Neural cell (in vitro differentiated cells): Measurements from ENCODE around the gene KANK4. TPM values are rescaled to one million over a fixed set of nuclear protein-coding genes. Genes with fewer than 3 reads are reported as not detected.

ENCODE experiments used
- H2AFZ ChIP-seq: fragments of 200-600, 300-800 bp; sonication (generic), shearing (Covaris generic); 2 replicates; pipeline ENCODE4 v1.6.0; 2014; ENCODE audit warnings: low read depth, mild to moderate bottlenecking, antibody characterized with exemption, low read length, moderate library complexity
- H3F3A ChIP-seq: fragments of 200-600 bp; shearing (Covaris generic); 2 replicates; pipeline ENCODE4 v1.6.1; 2016; ENCODE audit warnings: mild to moderate bottlenecking, moderate library complexity, mixed read lengths, antibody characterized with exemption, low read length; ENCODE audit not compliant: insufficient read depth, poor library complexity, severe bottlenecking
- H3K27ac ChIP-seq: fragments of 200-600, 300-800 bp; sonication (generic), shearing (Covaris generic); 2 replicates; pipeline ENCODE4 v1.5.1; 2014; ENCODE audit warnings: mild to moderate bottlenecking, low read length, moderate library complexity
- H3K27me3 ChIP-seq: fragments of 300-800, 200-600 bp; sonication (generic), shearing (Covaris generic); 2 replicates; pipeline ENCODE4 v1.6.0; 2014; ENCODE audit warnings: mild to moderate bottlenecking, low read depth, low read length, moderate library complexity; ENCODE audit not compliant: insufficient read depth
- H3K36me3 ChIP-seq: fragments of 300-800, 200-600 bp; sonication (generic), shearing (Covaris generic); 2 replicates; pipeline ENCODE4 v1.5.1; 2014; ENCODE audit warnings: mild to moderate bottlenecking, antibody characterized with exemption, low read length, moderate library complexity; ENCODE audit not compliant: insufficient read depth
- H3K4me2 ChIP-seq: fragments of 300-800, 200-600 bp; sonication (generic), shearing (Covaris generic); 2 replicates; pipeline ENCODE4 v1.6.0; 2014; ENCODE audit warnings: mild to moderate bottlenecking, low read length
- H3K4me3 ChIP-seq: fragments of 300-800, 200-600 bp; sonication (generic), shearing (Covaris generic); 2 replicates; pipeline ENCODE4 v1.5.1; 2014; ENCODE audit warnings: mild to moderate bottlenecking, low read length, moderate library complexity
- H3K79me2 ChIP-seq: fragments of 200-600 bp; shearing (Covaris generic); replicated peaks from 2 replicates; pipeline ENCODE4 v1.6.0; 2014; ENCODE audit warnings: mild to moderate bottlenecking, low read length, moderate library complexity; ENCODE audit not compliant: insufficient read depth
- H3K9ac ChIP-seq: fragments of 300-800, 200-600 bp; sonication (generic), shearing (Covaris generic); 2 replicates; pipeline ENCODE4 v1.6.1; 2016; ENCODE audit warnings: mild to moderate bottlenecking, low read length, mixed read lengths
- H3K9me2 ChIP-seq: fragments of 200-600 bp; shearing (Covaris generic); 2 replicates; pipeline ENCODE4 v1.6.1; 2016; ENCODE audit warnings: mild to moderate bottlenecking, low read length, mixed read lengths; ENCODE audit not compliant: insufficient read depth
- H3K9me3 ChIP-seq: fragments of 200-600, 300-800 bp; sonication (generic), shearing (Covaris generic); 2 replicates; pipeline ENCODE4 v1.6.1; 2016; ENCODE audit warnings: mild to moderate bottlenecking, mixed run types, low read length, moderate library complexity, mixed read lengths
- H4K20me1 ChIP-seq: fragments of 200-600 bp; shearing (Covaris generic); 2 replicates; pipeline ENCODE4 v1.6.1; 2016; ENCODE audit warnings: mild to moderate bottlenecking, mixed run types; ENCODE audit not compliant: insufficient read depth
- EP300 ChIP-seq: fragments of 450-650 bp; conservative IDR thresholded peaks from 2 replicates; pipeline ENCODE4 v1.6.1; 2014; ENCODE audit warnings: antibody characterized with exemption, mild to moderate bottlenecking, moderate library complexity; ENCODE audit not compliant: poor library complexity, severe bottlenecking
- EZH2 ChIP-seq: fragments of 200-600, 300-800 bp; shearing (Covaris generic), sonication (generic); IDR thresholded peaks from 2 replicates; pipeline ENCODE4 v1.6.1; 2014; ENCODE audit warnings: antibody characterized with exemption, low read length, borderline replicate concordance, mild to moderate bottlenecking; ENCODE audit not compliant: insufficient read depth, poor library complexity, severe bottlenecking
- MXI1 ChIP-seq: fragments of 450-650 bp; conservative IDR thresholded peaks from 2 replicates; pipeline ENCODE4 v1.6.1; 2014; ENCODE audit warnings: antibody characterized with exemption, mild to moderate bottlenecking; ENCODE audit not compliant: poor library complexity, severe bottlenecking
- POLR2AphosphoS5 ChIP-seq: IDR thresholded peaks from 2 replicates; pipeline ENCODE4 v1.6.1; 2012
- RAD21 ChIP-seq: fragments of 450-650 bp; conservative IDR thresholded peaks from 2 replicates; pipeline ENCODE4 v1.6.1; 2014; ENCODE audit warnings: antibody characterized with exemption, mild to moderate bottlenecking, moderate library complexity
- SMC3 ChIP-seq: fragments of 450-650 bp; conservative IDR thresholded peaks from 2 replicates; pipeline ENCODE4 v1.6.1; 2014; ENCODE audit warnings: antibody characterized with exemption, mild to moderate bottlenecking, moderate library complexity; ENCODE audit not compliant: poor library complexity
- TAF1 ChIP-seq: IDR thresholded peaks from 2 replicates; pipeline ENCODE4 v1.6.1; 2012; ENCODE audit warnings: low read depth
- polyA plus RNA-seq: library from polyadenylated mRNA; depleted of rRNA; stranded (reverse); fragments of >200 nt; gene quantifications from 2 replicates; pipeline ENCODE4 v1.2.3, GENCODE V29; 2014
- TF ChIP-seq, protein P1 (sequence below): fragments of 450-650 bp; IDR thresholded peaks from 2 replicates; pipeline ENCODE4 v1.5.1; 2014; ENCODE audit warnings: antibody characterized with exemption, mild to moderate bottlenecking, moderate library complexity; ENCODE audit not compliant: poor library complexity, severe bottlenecking
- TF ChIP-seq, protein P2 (sequence below): IDR thresholded peaks from 2 replicates; pipeline ENCODE4 v1.6.1; 2012; ENCODE audit warnings: borderline replicate concordance

Gene KANK4
- polyA plus RNA-seq, 1 donor from 2014 or later, result 0.25 TPM

DNA sequence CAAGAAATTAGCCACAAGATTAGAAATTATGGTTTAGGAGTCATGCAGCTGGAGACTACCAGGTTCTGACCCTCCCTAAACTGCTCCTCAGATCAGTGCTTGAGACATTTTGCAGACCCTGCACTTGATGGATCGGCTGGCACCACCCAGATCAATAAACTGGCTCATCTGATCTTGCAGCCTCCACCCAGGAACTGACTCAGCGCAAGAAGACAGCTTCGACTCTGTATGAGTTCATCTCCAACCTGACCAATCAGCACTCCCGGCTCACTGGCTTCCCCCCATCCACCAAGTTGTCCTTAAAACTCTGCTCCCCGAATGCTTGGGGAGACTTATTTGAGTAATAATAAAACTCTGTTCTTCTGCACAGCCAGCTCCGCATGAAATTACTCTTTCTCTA, 84.5 kb downstream of the KANK4 start:
- no peaks in the 10 kb centered on the region for H3F3A ChIP-seq
- no peak overlapping the region for H3K9ac ChIP-seq
- H4K20me1 ChIP-seq, result no peaks in the 10 kb centered on the region
- no peaks in the 10 kb centered on the region for H3K9me2 ChIP-seq
- no peaks in the 10 kb centered on the region for H3K79me2 ChIP-seq
- H3K4me2 ChIP-seq, result no peak overlapping the region
- no peaks in the 10 kb centered on the region for H3K36me3 ChIP-seq
- TF ChIP-seq, protein P1, sequence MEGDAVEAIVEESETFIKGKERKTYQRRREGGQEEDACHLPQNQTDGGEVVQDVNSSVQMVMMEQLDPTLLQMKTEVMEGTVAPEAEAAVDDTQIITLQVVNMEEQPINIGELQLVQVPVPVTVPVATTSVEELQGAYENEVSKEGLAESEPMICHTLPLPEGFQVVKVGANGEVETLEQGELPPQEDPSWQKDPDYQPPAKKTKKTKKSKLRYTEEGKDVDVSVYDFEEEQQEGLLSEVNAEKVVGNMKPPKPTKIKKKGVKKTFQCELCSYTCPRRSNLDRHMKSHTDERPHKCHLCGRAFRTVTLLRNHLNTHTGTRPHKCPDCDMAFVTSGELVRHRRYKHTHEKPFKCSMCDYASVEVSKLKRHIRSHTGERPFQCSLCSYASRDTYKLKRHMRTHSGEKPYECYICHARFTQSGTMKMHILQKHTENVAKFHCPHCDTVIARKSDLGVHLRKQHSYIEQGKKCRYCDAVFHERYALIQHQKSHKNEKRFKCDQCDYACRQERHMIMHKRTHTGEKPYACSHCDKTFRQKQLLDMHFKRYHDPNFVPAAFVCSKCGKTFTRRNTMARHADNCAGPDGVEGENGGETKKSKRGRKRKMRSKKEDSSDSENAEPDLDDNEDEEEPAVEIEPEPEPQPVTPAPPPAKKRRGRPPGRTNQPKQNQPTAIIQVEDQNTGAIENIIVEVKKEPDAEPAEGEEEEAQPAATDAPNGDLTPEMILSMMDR, result no peak
- no peak for TF ChIP-seq RAD21
- TF ChIP-seq, protein P2, sequence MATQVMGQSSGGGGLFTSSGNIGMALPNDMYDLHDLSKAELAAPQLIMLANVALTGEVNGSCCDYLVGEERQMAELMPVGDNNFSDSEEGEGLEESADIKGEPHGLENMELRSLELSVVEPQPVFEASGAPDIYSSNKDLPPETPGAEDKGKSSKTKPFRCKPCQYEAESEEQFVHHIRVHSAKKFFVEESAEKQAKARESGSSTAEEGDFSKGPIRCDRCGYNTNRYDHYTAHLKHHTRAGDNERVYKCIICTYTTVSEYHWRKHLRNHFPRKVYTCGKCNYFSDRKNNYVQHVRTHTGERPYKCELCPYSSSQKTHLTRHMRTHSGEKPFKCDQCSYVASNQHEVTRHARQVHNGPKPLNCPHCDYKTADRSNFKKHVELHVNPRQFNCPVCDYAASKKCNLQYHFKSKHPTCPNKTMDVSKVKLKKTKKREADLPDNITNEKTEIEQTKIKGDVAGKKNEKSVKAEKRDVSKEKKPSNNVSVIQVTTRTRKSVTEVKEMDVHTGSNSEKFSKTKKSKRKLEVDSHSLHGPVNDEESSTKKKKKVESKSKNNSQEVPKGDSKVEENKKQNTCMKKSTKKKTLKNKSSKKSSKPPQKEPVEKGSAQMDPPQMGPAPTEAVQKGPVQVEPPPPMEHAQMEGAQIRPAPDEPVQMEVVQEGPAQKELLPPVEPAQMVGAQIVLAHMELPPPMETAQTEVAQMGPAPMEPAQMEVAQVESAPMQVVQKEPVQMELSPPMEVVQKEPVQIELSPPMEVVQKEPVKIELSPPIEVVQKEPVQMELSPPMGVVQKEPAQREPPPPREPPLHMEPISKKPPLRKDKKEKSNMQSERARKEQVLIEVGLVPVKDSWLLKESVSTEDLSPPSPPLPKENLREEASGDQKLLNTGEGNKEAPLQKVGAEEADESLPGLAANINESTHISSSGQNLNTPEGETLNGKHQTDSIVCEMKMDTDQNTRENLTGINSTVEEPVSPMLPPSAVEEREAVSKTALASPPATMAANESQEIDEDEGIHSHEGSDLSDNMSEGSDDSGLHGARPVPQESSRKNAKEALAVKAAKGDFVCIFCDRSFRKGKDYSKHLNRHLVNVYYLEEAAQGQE, result no peak
- no peak for TF ChIP-seq EP300
- TF ChIP-seq MXI1, result no peak
- no peak for TF ChIP-seq TAF1
- TF ChIP-seq EZH2, result no peak
- TF ChIP-seq POLR2AphosphoS5, result no peak
- no peak for TF ChIP-seq SMC3
- H2AFZ ChIP-seq, result no peak overlapping the region
- no peak overlapping the region for H3K27ac ChIP-seq
- no peaks in the 10 kb centered on the region for H3K27me3 ChIP-seq
- H3K4me3 ChIP-seq, result no peak overlapping the region
- no peaks in the 10 kb centered on the region for H3K9me3 ChIP-seq

DNA sequence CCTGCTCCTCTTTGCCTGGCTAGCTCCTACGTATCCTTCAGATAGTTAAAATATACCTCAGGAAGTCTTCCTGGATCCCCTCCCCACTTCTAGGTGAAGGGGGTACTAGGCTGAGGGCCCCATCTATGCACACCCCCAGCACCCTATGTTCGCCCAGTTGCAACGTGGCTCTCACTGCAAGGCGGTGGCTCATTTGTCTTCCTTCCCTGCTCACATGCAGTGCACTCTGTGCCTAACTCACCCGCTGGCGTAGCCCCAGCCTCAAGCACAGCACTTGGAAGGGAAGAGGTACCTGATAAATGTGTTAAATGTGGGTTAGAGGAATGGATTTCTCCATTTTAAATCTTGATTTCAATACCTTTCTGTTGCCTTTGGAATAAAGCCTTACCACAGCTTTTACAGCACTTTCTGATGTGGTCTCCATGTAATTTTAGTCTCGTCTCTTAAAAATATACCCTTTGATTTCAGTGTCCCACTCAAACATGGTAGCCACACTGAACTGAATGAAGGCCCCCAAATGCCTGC, 85.2 kb downstream of the KANK4 start:
- Histone ChIP-seq H2AFZ (no peak overlapping the region), H3K9ac (no peak overlapping the region), H3K4me3 (no peak overlapping the region), H3K9me2 (no peaks in the 10 kb centered on the region), H3K4me2 (no peak overlapping the region), H3K27ac (no peak overlapping the region), H3K79me2 (no peaks in the 10 kb centered on the region), H3K36me3 (no peaks in the 10 kb centered on the region), H3K27me3 (no peaks in the 10 kb centered on the region), H3F3A (no peaks in the 10 kb centered on the region), H3K9me3 (no peaks in the 10 kb centered on the region), H4K20me1 (no peaks in the 10 kb centered on the region)
- TF ChIP-seq TAF1 (no peak), MXI1 (no peak), POLR2AphosphoS5 (no peak)

DNA sequence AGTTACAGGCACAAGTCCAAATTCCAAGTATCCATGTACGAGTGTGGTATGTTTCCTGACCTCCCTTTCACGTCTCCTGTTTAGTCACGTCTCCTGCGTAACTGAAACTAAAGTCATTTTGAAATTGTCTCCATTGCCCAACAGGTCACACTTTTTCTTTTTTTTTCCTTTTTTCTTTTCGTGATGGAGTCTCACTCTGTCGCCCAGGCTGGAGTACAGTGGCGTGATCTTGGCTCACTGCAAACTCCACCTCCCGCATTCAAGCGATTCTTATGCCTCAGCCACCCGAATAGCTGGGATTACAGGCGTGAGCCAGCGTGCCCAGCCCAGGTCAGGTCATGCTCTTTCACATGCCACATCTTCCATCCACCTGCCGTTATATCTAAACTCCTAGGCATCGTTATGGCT, 86.4 kb downstream of the KANK4 start:
- H4K20me1 ChIP-seq, result no peaks in the 10 kb centered on the region
- no peaks in the 10 kb centered on the region for H3K27me3 ChIP-seq
- H3K9me2 ChIP-seq, result no peaks in the 10 kb centered on the region
- H3K4me2 ChIP-seq, result no peak overlapping the region
- no peak overlapping the region for H3K9ac ChIP-seq
- no peaks in the 10 kb centered on the region for H3K9me3 ChIP-seq
- no peaks in the 10 kb centered on the region for H3F3A ChIP-seq
- no peak overlapping the region for H3K27ac ChIP-seq
- no peak for TF ChIP-seq POLR2AphosphoS5
- TF ChIP-seq, protein P1, result no peak
- no peak for TF ChIP-seq MXI1
- TF ChIP-seq SMC3, result no peak
- TF ChIP-seq, protein P2, result no peak
- no peak for TF ChIP-seq EZH2
- no peak for TF ChIP-seq EP300
- no peak for TF ChIP-seq RAD21
- no peak overlapping the region for H3K4me3 ChIP-seq
- H2AFZ ChIP-seq, result no peak overlapping the region
- H3K79me2 ChIP-seq, result no peaks in the 10 kb centered on the region
- H3K36me3 ChIP-seq, result no peaks in the 10 kb centered on the region
